Peyer's patch (tissue), 4 donors: ENCODE data around the gene EDRF1.

Experiments used
- CTCF ChIP-seq, 6 experiments: fragments of 450-650 bp in 4 of 6; fragments of 200-600 bp in 2 of 6; sonication (generic) in 1 of 6; IDR thresholded peaks; one replicate each; pipeline ENCODE4 v1.5.1; 2017 to 2019; ENCODE audit warnings: antibody characterized with exemption in 6 of 6, mild to moderate bottlenecking in 3 of 6, moderate library complexity in 1 of 6
- POLR2A ChIP-seq, 2 donors: fragments of 450-650 bp; IDR thresholded peaks; one replicate each; pipeline ENCODE4 v1.5.1; 2017; ENCODE audit warnings: antibody characterized with exemption in 2 of 2, mild to moderate bottlenecking in 2 of 2, moderate library complexity in 2 of 2

DNA sequence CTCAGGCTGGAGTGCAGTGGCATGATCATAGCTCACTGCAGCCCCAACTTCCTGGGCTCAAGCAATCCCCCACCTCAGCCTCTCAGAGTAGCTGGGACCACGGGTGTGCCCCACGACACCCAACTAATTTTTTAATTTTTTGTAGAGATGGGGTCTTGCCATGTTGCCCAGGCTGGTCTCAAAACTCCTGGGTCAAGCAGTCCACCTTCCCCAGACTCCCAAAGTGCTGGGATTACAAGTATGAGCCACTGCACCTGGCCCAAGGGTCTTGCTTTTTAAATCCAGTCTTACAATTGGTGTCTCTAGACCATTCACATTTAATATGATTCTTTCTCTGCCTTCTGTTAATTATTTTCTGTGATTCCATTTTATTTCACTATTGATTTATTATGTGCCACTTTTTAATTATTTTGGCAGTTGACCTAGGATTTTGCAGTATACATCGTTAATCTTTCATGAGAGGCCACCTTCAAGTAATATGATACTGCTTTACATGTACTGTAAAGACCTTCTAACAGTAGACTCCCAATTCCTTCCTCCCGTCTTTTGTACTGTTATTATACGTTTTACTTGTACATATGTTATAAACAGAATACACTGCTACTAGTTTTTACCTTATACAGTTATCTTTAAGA is 37.5 kb downstream of the EDRF1 start:
- no peak for TF ChIP-seq CTCF (IDR thresholded peaks at IDR 0.05)
- TF ChIP-seq POLR2A (IDR thresholded peaks at IDR 0.05): no peak
